Endothelial cell of umbilical vein (primary cell): Measurements from ENCODE around the gene SUPT7L. TPM values are rescaled to one million over a fixed set of nuclear protein-coding genes. Genes with fewer than 3 reads are reported as not detected.

Source experiments
- BruUV-seq: library from RNA; stranded (reverse); fragments of 400-500 nt; replicated peaks from 2 replicates; lab custom pipeline; 2021; lab: Mats Ljungman, UMichigan
- CTCF ChIA-PET: fragments of 300-600, 350-600 bp; sonication (Branson Sonifier 250); formaldehyde crosslinking; loops from one replicate; lab custom pipeline; 2021; ENCODE audit warnings: antibody characterized with exemption, inconsistent platforms; lab: Charles Lee
- POLR2A ChIA-PET: fragments of 300-600, 350-600 bp; sonication (Branson Sonifier 250); formaldehyde crosslinking; loops from one replicate; lab custom pipeline; 2021; ENCODE audit warnings: antibody characterized with exemption, inconsistent platforms; lab: Charles Lee
- DNase-seq: peaks from one replicate; pipeline ENCODE4 v3.0.0-alpha.2; 2011; ENCODE audit warnings: low read depth, low spot score
- FAIRE-seq: peaks from 2 replicates; lab custom pipeline; 2011; peaks lifted over from hg19 to GRCh38; lab: Jason Lieb, UNC
- H2AFZ ChIP-seq: 2 replicates; pipeline ENCODE4 v1.6.0; 2012; ENCODE audit warnings: low read depth, low read length, control low read depth, inconsistent platforms
- H3K27ac ChIP-seq: 2 replicates; pipeline ENCODE4 v1.5.1; 2011; ENCODE audit warnings: low read depth, mild to moderate bottlenecking, control low read depth, low read length, moderate library complexity; ENCODE audit not compliant: insufficient read depth
- H3K27me3 ChIP-seq, 2 experiments: 2 replicates each; pipeline versions ENCODE4 v1.6.0 to v1.6.1; 2011; ENCODE audit warnings: low read length in 2 of 2, mixed read lengths in 1 of 2; ENCODE audit not compliant: control insufficient read depth in 2 of 2, insufficient read depth in 2 of 2
- H3K36me3 ChIP-seq, 2 experiments: 2 replicates in 1 of 2; 3 replicates in 1 of 2; pipeline ENCODE4 v1.5.1; 2011; ENCODE audit warnings: low read length in 2 of 2, mild to moderate bottlenecking in 1 of 2, moderate library complexity in 1 of 2; ENCODE audit not compliant: control insufficient read depth in 2 of 2, insufficient read depth in 2 of 2; ENCODE audit errors: extremely low read depth in 1 of 2
- H3K4me1 ChIP-seq: 3 replicates; pipeline ENCODE4 v1.5.1; 2011; ENCODE audit warnings: mild to moderate bottlenecking, low read length; ENCODE audit not compliant: control insufficient read depth, insufficient read depth; ENCODE audit errors: extremely low read depth
- H3K4me2 ChIP-seq: 2 replicates; pipeline ENCODE4 v1.6.1; 2011; ENCODE audit warnings: low read length, control low read depth, mixed read lengths; ENCODE audit not compliant: insufficient read depth
- H3K4me3 ChIP-seq, 3 experiments: fragments of 200-600 bp in 1 of 3; sonication (generic), shearing (Covaris generic) in 1 of 3; replicated peaks in 1 of 3; 2 replicates each; pipeline ENCODE4 v1.5.1; 2011 to 2016; ENCODE audit warnings: control low read depth in 3 of 3, low read length in 3 of 3, mild to moderate bottlenecking in 2 of 3, inconsistent platforms in 1 of 3, low read depth in 1 of 3, moderate library complexity in 1 of 3; ENCODE audit not compliant: insufficient read depth in 1 of 3
- H3K79me2 ChIP-seq: 2 replicates; pipeline ENCODE4 v1.6.0; 2012; ENCODE audit warnings: low read length, inconsistent platforms; ENCODE audit not compliant: control insufficient read depth, insufficient read depth
- H3K9ac ChIP-seq: replicated peaks from 2 replicates; pipeline ENCODE3; 2011; ENCODE audit warnings: low read length, control low read depth; ENCODE audit not compliant: insufficient read depth; ENCODE audit errors: extremely low read depth
- H3K9me1 ChIP-seq: replicated peaks from 3 replicates; pipeline ENCODE4 v1.6.0; 2011; ENCODE audit warnings: mild to moderate bottlenecking, low read length; ENCODE audit not compliant: control insufficient read depth, insufficient read depth; ENCODE audit errors: extremely low read depth
- H3K9me3 ChIP-seq: replicated peaks from 2 replicates; pipeline ENCODE4 v1.5.1; 2012; ENCODE audit warnings: low read length, inconsistent platforms; ENCODE audit not compliant: control insufficient read depth, insufficient read depth
- H4K20me1 ChIP-seq: replicated peaks from 2 replicates; pipeline ENCODE3; 2011; ENCODE audit warnings: mild to moderate bottlenecking, low read length; ENCODE audit not compliant: control insufficient read depth, insufficient read depth; ENCODE audit errors: extremely low read depth
- EZH2 ChIP-seq: IDR thresholded peaks from 2 replicates; pipeline ENCODE4 v1.6.1; 2012; ENCODE audit warnings: borderline replicate concordance, low read depth, mild to moderate bottlenecking, moderate library complexity, low read length, inconsistent platforms; ENCODE audit not compliant: severe bottlenecking
- FOS ChIP-seq: IDR thresholded peaks from 2 replicates; pipeline ENCODE4 v1.6.1; 2011; ENCODE audit warnings: mild to moderate bottlenecking, low read length, moderate library complexity, borderline replicate concordance; ENCODE audit not compliant: insufficient read depth
- GATA2 ChIP-seq: IDR thresholded peaks from 2 replicates; pipeline ENCODE4 v1.7.0; 2011; ENCODE audit warnings: low read depth, mild to moderate bottlenecking, moderate library complexity, mixed read lengths, low read length; ENCODE audit not compliant: insufficient read length, insufficient read depth
- JUN ChIP-seq: IDR thresholded peaks from 2 replicates; pipeline ENCODE4 v1.6.1; 2011; ENCODE audit warnings: borderline replicate concordance, low read depth; ENCODE audit not compliant: insufficient read length, insufficient read depth
- MYC ChIP-seq: IDR thresholded peaks from one replicate; pipeline ENCODE4 v1.6.1; 2011; ENCODE audit warnings: mild to moderate bottlenecking, low read depth, low read length
- POLR2A ChIP-seq: IDR thresholded peaks from 2 replicates; pipeline ENCODE4 v1.6.1; 2012; ENCODE audit warnings: low read depth, mild to moderate bottlenecking, control low read depth, low read length
- POLR2AphosphoS5 ChIP-seq: IDR thresholded peaks from 2 replicates; pipeline ENCODE4 v1.6.1; 2012; ENCODE audit warnings: low read depth, mild to moderate bottlenecking, control low read depth, low read length, moderate library complexity; ENCODE audit not compliant: insufficient read depth
- dilution Hi-C: fragments of 300-500 bp; cut with MboI; formaldehyde crosslinking; loops from one replicate; pipeline ENCODE4 v1.15.0; 2019; ENCODE audit warnings: low sequenced_read_pairs; ENCODE audit not compliant: extremely low pct_ligation_motif_present
- intact Hi-C: fragments of 100-400 bp; cut with micrococcal nuclease; formaldehyde crosslinking; loops from one replicate; pipeline ENCODE4 v1.10.0; 2022
- polyA plus RNA-seq, 4 experiments: library from polyadenylated mRNA; depleted of rRNA in 3 of 4; stranded (reverse) in 3 of 4; unstranded in 1 of 4; fragments of >200 nt; gene quantifications; 2 replicates each; pipeline versions ENCODE4 v1.2.1 to v1.2.3, GENCODE V29; 2011 to 2012; ENCODE audit warnings: missing spikeins in 1 of 4
- total RNA-seq: library from RNA; stranded (reverse); gene quantifications from 2 replicates; pipeline ENCODE4 v1.2.3, GENCODE V29; 2021
- TF ChIP-seq, protein P1 (sequence below), 2 donors: IDR thresholded peaks; 1 replicate in 1 of 2; 2 replicates in 1 of 2; pipeline ENCODE4 v1.5.1; 2011; ENCODE audit warnings: low read length in 2 of 2, mild to moderate bottlenecking in 2 of 2, moderate library complexity in 2 of 2, control low read depth in 1 of 2, inconsistent platforms in 1 of 2, low read depth in 1 of 2; ENCODE audit not compliant: insufficient read depth in 1 of 2; ENCODE audit errors: extremely low read depth in 1 of 2
- TF ChIP-seq, protein P2 (sequence below): IDR thresholded peaks from 2 replicates; pipeline ENCODE4 v1.6.1; 2011; ENCODE audit not compliant: insufficient read depth, insufficient read length

SUPT7L gene
- total and polyA plus RNA-seq, 2 donors (not counting 3 experiments of a cell fraction or from before 2014, with no cell fraction given), result 30.3 to 44.5 TPM

DNA sequence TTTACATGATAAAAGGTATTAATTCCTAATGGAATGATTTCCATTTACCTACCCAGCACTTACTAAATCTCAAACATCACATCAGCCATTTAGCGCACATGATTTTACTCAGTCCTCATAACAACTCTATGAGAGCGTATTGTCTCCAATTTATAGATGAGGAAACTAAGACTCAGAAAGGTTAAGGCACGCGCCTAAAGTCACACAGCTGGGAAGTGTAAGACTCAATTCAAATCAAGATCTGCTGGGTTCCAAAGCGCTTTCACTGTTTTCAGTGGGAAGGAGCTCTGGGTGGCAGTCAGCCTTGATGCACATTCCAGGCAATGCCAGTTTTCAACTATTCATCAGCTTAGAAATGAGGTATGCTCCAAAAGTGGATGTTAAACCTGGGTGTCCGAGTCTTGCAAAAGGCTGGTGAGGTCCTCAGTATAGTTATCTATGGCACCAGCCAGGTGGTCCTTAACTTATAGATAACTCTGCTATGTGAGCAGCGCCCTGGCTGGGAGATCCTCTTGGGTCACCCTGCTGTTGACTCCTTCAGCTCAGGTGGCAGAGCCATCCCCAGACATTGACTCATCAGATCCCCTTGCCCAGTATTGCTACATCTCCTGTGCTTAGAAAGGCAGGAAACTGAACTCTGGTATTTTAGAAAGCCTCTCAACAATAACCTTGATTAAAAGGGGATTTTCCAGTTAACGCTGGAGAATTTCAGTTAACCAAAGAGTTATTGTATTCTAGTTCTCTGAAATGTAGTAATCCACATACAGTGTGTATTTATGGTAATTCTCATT is 47.4 kb upstream of the SUPT7L start:
- no peaks in the 10 kb centered on the region for H3K27me3 ChIP-seq
- H3K4me2 ChIP-seq, result no peak overlapping the region
- H3K4me1 ChIP-seq, result peaks cover 18% of the 10 kb centered on the region
- no peak overlapping the region for H2AFZ ChIP-seq
- FAIRE-seq (peak; percentile 61), DNase-seq (no peak)
- intact Hi-C loops, result no loop called here
- TF ChIP-seq MYC, result no peak
- no peak for TF ChIP-seq GATA2
- no peak for TF ChIP-seq EZH2
- TF ChIP-seq, protein P1, sequence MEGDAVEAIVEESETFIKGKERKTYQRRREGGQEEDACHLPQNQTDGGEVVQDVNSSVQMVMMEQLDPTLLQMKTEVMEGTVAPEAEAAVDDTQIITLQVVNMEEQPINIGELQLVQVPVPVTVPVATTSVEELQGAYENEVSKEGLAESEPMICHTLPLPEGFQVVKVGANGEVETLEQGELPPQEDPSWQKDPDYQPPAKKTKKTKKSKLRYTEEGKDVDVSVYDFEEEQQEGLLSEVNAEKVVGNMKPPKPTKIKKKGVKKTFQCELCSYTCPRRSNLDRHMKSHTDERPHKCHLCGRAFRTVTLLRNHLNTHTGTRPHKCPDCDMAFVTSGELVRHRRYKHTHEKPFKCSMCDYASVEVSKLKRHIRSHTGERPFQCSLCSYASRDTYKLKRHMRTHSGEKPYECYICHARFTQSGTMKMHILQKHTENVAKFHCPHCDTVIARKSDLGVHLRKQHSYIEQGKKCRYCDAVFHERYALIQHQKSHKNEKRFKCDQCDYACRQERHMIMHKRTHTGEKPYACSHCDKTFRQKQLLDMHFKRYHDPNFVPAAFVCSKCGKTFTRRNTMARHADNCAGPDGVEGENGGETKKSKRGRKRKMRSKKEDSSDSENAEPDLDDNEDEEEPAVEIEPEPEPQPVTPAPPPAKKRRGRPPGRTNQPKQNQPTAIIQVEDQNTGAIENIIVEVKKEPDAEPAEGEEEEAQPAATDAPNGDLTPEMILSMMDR (IDR thresholded peaks at IDR 0.05; ENCODE audit: extremely low read depth in 1 of 2, insufficient read depth in 1 of 2, low read depth in 1 of 2, low read length in 2 of 2), result no peak
- no peak for TF ChIP-seq FOS
- no peak for TF ChIP-seq POLR2A
- no peak for TF ChIP-seq JUN
- no peak for TF ChIP-seq POLR2AphosphoS5
- TF ChIP-seq, protein P2, sequence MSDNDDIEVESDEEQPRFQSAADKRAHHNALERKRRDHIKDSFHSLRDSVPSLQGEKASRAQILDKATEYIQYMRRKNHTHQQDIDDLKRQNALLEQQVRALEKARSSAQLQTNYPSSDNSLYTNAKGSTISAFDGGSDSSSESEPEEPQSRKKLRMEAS, result no peak
- no TSS peak for BruUV-seq
- no peak overlapping the region for H3K27ac ChIP-seq
- ChIA-PET CTCF (interaction anchor here (1.0 to 2.8 kb wide), 2 partner anchors 12 to 26 kb away, joined by 3 to 13 read pairs; no protein-coding TSS in a partner anchor), POLR2A (no interaction called here)
- no peak overlapping the region for H3K9ac ChIP-seq
- H3K9me1 ChIP-seq, result no peaks in the 10 kb centered on the region
- dilution Hi-C loops, result no loop called here
- no peaks in the 10 kb centered on the region for H3K36me3 ChIP-seq
- no peak overlapping the region for H3K4me3 ChIP-seq
- no peaks in the 10 kb centered on the region for H4K20me1 ChIP-seq
- no peaks in the 10 kb centered on the region for H3K9me3 ChIP-seq
- H3K79me2 ChIP-seq, result no peaks in the 10 kb centered on the region
